Measurements from ENCODE around the gene OR2C3.

Gene OR2C3

DNA sequence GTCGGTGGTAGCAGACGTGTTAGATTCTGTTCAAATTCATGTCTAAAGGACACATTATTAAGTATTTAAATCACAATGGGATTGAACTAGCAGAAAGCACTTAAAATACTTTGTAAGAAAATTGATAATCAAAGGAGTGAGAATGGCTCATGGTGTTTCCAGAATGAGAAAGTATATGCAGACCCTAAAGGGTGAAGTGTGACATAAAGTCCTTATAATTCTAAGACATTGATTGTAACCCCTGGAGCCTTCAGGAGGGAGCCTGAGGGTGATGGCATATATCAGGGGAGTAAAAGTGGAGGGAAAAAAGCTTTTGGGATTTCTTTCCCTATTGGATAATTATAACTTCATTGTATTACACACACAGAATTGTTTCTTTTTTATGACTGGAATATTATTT lies at the start of gene OR2C3:
Gene OR2C3, minus strand, starts transcription at position 101 of the 400 bp plus-strand sequence. CDS start 3,929 bp downstream, outside the sequence.
- H3K9ac ChIP-seq (ENCODE audit: insufficient read length), result no peak within 1 kb of the TSS
- no peak for DNase-seq (ENCODE audit: low read depth, low spot score)
- H3K9me3 ChIP-seq (ENCODE audit: low read depth, low read length), result no peaks in the 10 kb centered on the region
- H3K4me3 ChIP-seq, result no peak within 1 kb of the TSS
- no peak within 1 kb of the TSS for H3K27ac ChIP-seq
- TF ChIP-seq EZH2 (IDR thresholded peaks at IDR 0.05) (no peak), POLR2AphosphoS5 (IDR thresholded peaks at IDR 0.05; ENCODE audit: borderline replicate concordance, low read depth, low read length) (no peak), FOXP2 (optimal IDR thresholded peaks at IDR 0.05; ENCODE audit: control extremely low read depth, extremely low read length, insufficient read depth) (no peak)
- H3K36me3 ChIP-seq (ENCODE audit: insufficient read depth, low read length), result no peaks in the 10 kb centered on the region

DNA sequence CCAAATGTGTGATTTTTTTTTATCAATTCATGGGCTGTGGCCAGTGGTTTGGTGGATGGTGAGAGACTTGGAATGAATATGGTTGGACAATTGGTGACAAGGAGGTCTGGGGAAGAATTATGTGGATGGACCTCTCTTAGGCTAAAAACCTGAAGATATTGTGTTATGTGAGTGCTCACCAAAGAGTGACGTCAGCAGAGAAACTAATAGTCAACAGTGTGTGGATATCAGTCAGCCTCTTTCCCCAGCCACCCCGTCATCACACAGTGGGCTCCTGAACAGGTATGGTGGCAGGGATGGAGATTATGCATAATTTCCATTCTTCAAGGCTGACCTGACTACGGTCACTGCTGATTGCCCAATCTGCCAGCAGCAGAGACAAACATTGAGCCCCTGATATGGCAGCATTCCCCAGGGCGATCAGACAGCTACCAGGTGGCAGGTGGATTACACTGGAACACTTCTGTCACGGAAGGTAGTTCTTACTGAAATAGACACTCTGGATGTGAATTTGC lies 42.8 kb upstream of the OR2C3 start:
- Histone ChIP-seq H3K36me3 (ENCODE audit: insufficient read depth, low read length) (no peaks in the 10 kb centered on the region), H3K9me3 (ENCODE audit: low read depth, low read length) (no peaks in the 10 kb centered on the region), H3K4me3 (no peak overlapping the region), H3K9ac (ENCODE audit: insufficient read length) (no peak overlapping the region), H3K27ac (no peak overlapping the region)
- TF ChIP-seq POLR2AphosphoS5 (IDR thresholded peaks at IDR 0.05; ENCODE audit: borderline replicate concordance, low read depth, low read length) (no peak), FOXP2 (optimal IDR thresholded peaks at IDR 0.05; ENCODE audit: control extremely low read depth, extremely low read length, insufficient read depth) (no peak), EZH2 (IDR thresholded peaks at IDR 0.05) (no peak)
- no peak for DNase-seq (ENCODE audit: low read depth, low spot score)

DNA sequence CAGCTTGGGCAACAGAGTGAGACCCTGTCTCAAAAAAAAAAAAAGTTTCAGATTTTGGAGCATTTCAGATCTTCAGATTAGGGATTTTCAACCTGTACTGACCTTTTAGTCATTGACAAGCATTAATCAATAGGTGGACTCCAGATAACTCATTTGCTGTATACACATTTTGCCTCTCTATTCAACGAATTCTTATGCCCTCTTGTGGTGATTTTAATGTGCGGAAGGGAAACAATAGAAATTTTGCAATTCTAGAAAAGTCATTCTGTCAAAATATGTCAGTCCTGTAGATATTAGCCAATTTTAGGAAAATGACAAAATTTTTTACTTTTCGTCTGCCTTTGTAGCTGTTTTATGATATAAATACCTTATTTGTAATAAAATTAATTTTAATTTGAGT lies 40.3 kb upstream of the OR2C3 start:
- Histone ChIP-seq H3K9me3 (ENCODE audit: low read depth, low read length) (no peaks in the 10 kb centered on the region), H3K27ac (no peak overlapping the region), H3K9ac (ENCODE audit: insufficient read length) (no peak overlapping the region), H3K36me3 (ENCODE audit: insufficient read depth, low read length) (no peaks in the 10 kb centered on the region), H3K4me3 (no peak overlapping the region)
- TF ChIP-seq POLR2AphosphoS5 (IDR thresholded peaks at IDR 0.05; ENCODE audit: borderline replicate concordance, low read depth, low read length) (no peak), EZH2 (IDR thresholded peaks at IDR 0.05) (no peak), FOXP2 (optimal IDR thresholded peaks at IDR 0.05; ENCODE audit: control extremely low read depth, extremely low read length, insufficient read depth) (no peak)
- DNase-seq (ENCODE audit: low read depth, low spot score), result no peak

DNA sequence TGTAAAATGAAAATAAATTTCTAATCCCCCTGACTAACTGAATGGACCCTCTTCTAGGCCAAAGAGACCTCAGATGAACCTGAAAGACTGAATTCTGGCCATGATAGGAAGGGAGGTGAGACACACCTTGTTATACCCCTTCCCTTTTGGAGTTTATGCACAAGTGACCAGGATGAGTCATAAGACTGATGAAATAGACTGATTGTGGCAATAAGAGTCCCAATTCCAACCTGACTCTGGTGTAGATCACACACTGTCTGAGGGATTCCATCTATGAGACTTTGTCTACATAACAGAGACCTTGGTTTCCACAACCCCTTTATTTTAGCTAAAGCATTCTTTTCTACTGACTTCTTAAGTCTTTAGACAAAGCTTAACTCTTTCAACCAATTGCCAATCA lies 38.4 kb upstream of the OR2C3 start:
- no peak overlapping the region for H3K9ac ChIP-seq (ENCODE audit: insufficient read length)
- no peak overlapping the region for H3K4me3 ChIP-seq
- H3K36me3 ChIP-seq (ENCODE audit: insufficient read depth, low read length), result no peaks in the 10 kb centered on the region
- H3K9me3 ChIP-seq (ENCODE audit: low read depth, low read length), result no peaks in the 10 kb centered on the region
- H3K27ac ChIP-seq, result no peak overlapping the region
- TF ChIP-seq FOXP2 (optimal IDR thresholded peaks at IDR 0.05; ENCODE audit: control extremely low read depth, extremely low read length, insufficient read depth) (no peak), EZH2 (IDR thresholded peaks at IDR 0.05) (no peak), POLR2AphosphoS5 (IDR thresholded peaks at IDR 0.05; ENCODE audit: borderline replicate concordance, low read depth, low read length) (no peak)
- no peak for DNase-seq (ENCODE audit: low read depth, low spot score)

DNA sequence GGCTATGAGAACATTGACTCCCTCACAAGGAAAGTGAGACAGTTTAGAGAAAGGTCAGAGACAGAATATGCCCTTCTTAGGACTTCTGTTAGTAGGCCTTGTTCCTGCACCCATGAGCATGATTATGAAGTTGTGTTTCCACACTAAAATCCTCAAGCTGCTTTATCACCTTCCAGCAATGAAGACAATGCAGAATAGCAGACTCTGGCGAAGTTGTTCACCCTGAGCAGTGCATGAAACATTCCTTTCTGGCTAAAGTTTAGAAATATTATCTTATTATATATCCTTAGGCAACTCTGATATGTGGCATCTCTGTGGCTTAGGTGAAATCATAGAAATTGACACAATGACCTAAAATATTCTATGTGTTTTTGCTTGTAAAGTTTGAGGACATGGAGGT lies 38.0 kb upstream of the OR2C3 start:
- Histone ChIP-seq H3K4me3 (no peak overlapping the region), H3K9me3 (ENCODE audit: low read depth, low read length) (no peaks in the 10 kb centered on the region), H3K27ac (no peak overlapping the region), H3K36me3 (ENCODE audit: insufficient read depth, low read length) (no peaks in the 10 kb centered on the region), H3K9ac (ENCODE audit: insufficient read length) (no peak overlapping the region)
- no peak for DNase-seq (ENCODE audit: low read depth, low spot score)
- TF ChIP-seq FOXP2 (optimal IDR thresholded peaks at IDR 0.05; ENCODE audit: control extremely low read depth, extremely low read length, insufficient read depth), result no peak
- no peak for TF ChIP-seq EZH2 (IDR thresholded peaks at IDR 0.05)
- no peak for TF ChIP-seq POLR2AphosphoS5 (IDR thresholded peaks at IDR 0.05; ENCODE audit: borderline replicate concordance, low read depth, low read length)

DNA sequence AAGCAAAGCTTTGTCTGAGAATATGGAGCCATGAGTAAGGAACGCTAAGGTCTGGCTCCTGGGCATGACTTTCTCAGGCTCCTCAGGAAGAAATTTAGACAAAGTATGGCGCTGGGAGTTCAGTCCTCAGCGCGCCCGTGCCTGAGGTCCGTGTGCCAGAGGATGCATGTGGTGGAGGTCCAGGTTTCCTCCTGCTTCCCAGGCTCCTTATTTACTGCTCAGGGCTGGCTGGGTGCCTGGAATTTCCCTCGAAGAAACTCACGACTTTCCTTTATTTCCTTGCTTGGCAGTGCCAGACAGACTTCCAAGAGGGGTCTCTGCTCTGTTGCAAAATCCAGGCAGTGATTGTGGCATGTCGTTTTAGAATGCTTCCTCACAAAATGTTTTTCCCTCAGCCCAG lies 26.0 kb upstream of the OR2C3 start:
- H3K27ac ChIP-seq, result no peak overlapping the region
- no peak overlapping the region for H3K4me3 ChIP-seq
- TF ChIP-seq FOXP2 (optimal IDR thresholded peaks at IDR 0.05; ENCODE audit: control extremely low read depth, extremely low read length, insufficient read depth) (no peak), EZH2 (IDR thresholded peaks at IDR 0.05) (no peak), POLR2AphosphoS5 (IDR thresholded peaks at IDR 0.05; ENCODE audit: borderline replicate concordance, low read depth, low read length) (no peak)
- no peak for DNase-seq (ENCODE audit: low read depth, low spot score)
- no peak overlapping the region for H3K9ac ChIP-seq (ENCODE audit: insufficient read length)
- no peaks in the 10 kb centered on the region for H3K36me3 ChIP-seq (ENCODE audit: insufficient read depth, low read length)
- H3K9me3 ChIP-seq (ENCODE audit: low read depth, low read length), result no peaks in the 10 kb centered on the region

DNA sequence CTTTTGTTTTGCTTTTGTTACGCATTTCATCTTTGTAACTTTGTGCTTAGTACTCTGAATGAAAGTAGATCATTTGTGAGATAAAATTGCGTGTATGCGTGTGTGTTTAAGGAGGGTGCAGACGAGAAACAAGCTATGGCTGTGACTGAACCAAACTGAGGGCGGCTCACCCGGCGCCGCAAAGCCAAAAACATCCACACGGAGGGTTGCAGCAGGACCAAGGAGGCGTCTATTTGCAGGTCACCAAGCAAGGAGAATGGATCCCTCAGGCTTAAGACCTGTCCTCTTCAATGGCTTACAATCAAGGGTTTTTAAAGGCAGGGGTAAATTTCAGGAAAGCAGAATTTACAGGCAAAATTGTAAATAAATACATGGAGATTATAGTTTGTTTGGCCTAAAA lies 25.5 kb upstream of the OR2C3 start:
- Histone ChIP-seq H3K4me3 (no peak overlapping the region), H3K36me3 (ENCODE audit: insufficient read depth, low read length) (no peaks in the 10 kb centered on the region), H3K9ac (ENCODE audit: insufficient read length) (no peak overlapping the region), H3K27ac (no peak overlapping the region), H3K9me3 (ENCODE audit: low read depth, low read length) (no peaks in the 10 kb centered on the region)
- no peak for DNase-seq (ENCODE audit: low read depth, low spot score)
- TF ChIP-seq EZH2 (IDR thresholded peaks at IDR 0.05), result no peak
- TF ChIP-seq POLR2AphosphoS5 (IDR thresholded peaks at IDR 0.05; ENCODE audit: borderline replicate concordance, low read depth, low read length), result no peak
- TF ChIP-seq FOXP2 (optimal IDR thresholded peaks at IDR 0.05; ENCODE audit: control extremely low read depth, extremely low read length, insufficient read depth), result no peak

DNA sequence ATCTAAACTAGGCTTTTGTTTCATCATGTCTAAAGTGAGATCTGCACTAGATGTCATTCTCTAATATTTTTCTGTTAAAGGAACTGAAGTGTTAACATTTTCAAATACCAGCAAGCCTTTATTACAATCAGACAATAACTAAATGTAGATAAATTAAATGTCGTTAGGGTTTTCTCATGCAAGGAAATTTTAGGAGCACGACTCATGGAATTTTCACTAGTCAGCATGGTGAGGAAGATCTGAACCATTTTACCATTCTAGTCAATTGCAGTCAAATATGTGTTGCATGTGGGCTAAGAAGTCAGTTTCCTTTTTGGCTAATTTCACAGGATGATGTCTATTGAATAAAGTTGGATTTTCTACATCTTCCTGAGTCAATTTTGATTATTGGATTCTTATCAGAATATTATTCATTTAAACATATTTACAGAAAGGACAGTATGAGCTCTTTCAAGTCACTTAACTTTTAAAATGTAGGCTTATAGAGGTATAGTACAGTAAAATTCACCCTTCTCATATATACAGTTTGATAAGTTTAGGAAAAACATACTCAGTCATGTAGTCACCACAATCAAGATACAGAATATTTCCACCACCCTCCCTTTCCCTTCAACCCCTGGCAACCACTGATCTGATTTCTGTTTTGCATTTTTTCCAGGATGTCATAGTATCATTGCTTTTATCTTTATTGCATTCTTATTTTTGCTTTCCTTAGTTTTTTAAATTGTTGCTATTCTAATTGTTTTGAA lies 21.9 kb upstream of the OR2C3 start:
- DNase-seq (ENCODE audit: low read depth, low spot score), result no peak
- Histone ChIP-seq H3K36me3 (ENCODE audit: insufficient read depth, low read length) (no peaks in the 10 kb centered on the region), H3K4me3 (no peak overlapping the region)

More for the DNA sequence above, 21.9 kb upstream of the OR2C3 start:
- Histone ChIP-seq H3K27ac (no peak overlapping the region), H3K9ac (ENCODE audit: insufficient read length) (no peak overlapping the region), H3K9me3 (ENCODE audit: low read depth, low read length) (no peaks in the 10 kb centered on the region)
- no peak for TF ChIP-seq POLR2AphosphoS5 (IDR thresholded peaks at IDR 0.05; ENCODE audit: borderline replicate concordance, low read depth, low read length)
- TF ChIP-seq EZH2 (IDR thresholded peaks at IDR 0.05), result no peak
- TF ChIP-seq FOXP2 (optimal IDR thresholded peaks at IDR 0.05; ENCODE audit: control extremely low read depth, extremely low read length, insufficient read depth), result no peak
